GM12878 (cell line): ENCODE measurements around the gene CKLF. TPM values are rescaled to one million over a fixed set of nuclear protein-coding genes. Genes with fewer than 3 reads are reported as not detected.
A peak's percentile ranks its signal among the peaks of the same experiment; 100 is the strongest.

Source experiments
- BMI1 ChIP-seq: fragments of 450-650 bp; IDR thresholded peaks from 2 replicates; pipeline ENCODE4 v1.6.1; 2016; ENCODE audit warnings: mild to moderate bottlenecking, moderate library complexity, borderline replicate concordance
- EP300 ChIP-seq, 2 experiments: fragments of 150-350 bp in 1 of 2; IDR thresholded peaks; 2 replicates each; pipeline ENCODE4 v1.6.1; 2011 to 2012; ENCODE audit warnings: low read depth in 2 of 2, low read length in 2 of 2, borderline replicate concordance in 1 of 2, improper control_type of control experiment in 1 of 2, inconsistent platforms in 1 of 2; ENCODE audit not compliant: control insufficient read depth in 1 of 2
- GATAD2B ChIP-seq: fragments of 450-650 bp; conservative IDR thresholded peaks from 2 replicates; pipeline ENCODE4 v1.6.1; 2017; ENCODE audit warnings: low read depth, mild to moderate bottlenecking, moderate library complexity
- HSF1 ChIP-seq: fragments of 150-350 bp; IDR thresholded peaks from 2 replicates; pipeline ENCODE4 v1.6.1; 2014; ENCODE audit warnings: mild to moderate bottlenecking, low read depth, low read length
- KDM1A ChIP-seq: fragments of 200-600 bp; sonication (generic); IDR thresholded peaks from 2 replicates; pipeline ENCODE4 v1.6.1; 2016; ENCODE audit warnings: borderline replicate concordance
- LARP7 ChIP-seq: fragments of 450-650 bp; IDR thresholded peaks from 2 replicates; pipeline ENCODE4 v1.6.1; 2017; ENCODE audit warnings: mild to moderate bottlenecking
- NBN ChIP-seq: fragments of 450-650 bp; IDR thresholded peaks from 2 replicates; pipeline ENCODE4 v1.6.1; 2016
- NR2F1 ChIP-seq: fragments of 450-650 bp; conservative IDR thresholded peaks from 2 replicates; pipeline ENCODE4 v1.6.1; 2017; ENCODE audit warnings: mild to moderate bottlenecking
- PAX8 ChIP-seq: fragments of 450-650 bp; IDR thresholded peaks from 2 replicates; pipeline ENCODE4 v1.6.1; 2017; ENCODE audit warnings: mild to moderate bottlenecking, moderate library complexity
- SIX5 ChIP-seq: IDR thresholded peaks from 2 replicates; pipeline ENCODE4 v1.6.1; 2011; ENCODE audit warnings: mild to moderate bottlenecking, low read depth, low read length, moderate library complexity; ENCODE audit not compliant: severe bottlenecking
- SMAD5 ChIP-seq: IDR thresholded peaks from 2 replicates; pipeline ENCODE4 v1.6.1; 2016; ENCODE audit warnings: antibody characterized with exemption, low read depth
- SMC3 ChIP-seq: IDR thresholded peaks from 2 replicates; pipeline ENCODE4 v1.6.1; 2011; ENCODE audit warnings: low read length, improper control_type of control experiment, borderline replicate concordance
- TCF3 ChIP-seq: IDR thresholded peaks from 2 replicates; pipeline ENCODE4 v1.6.1; 2012; ENCODE audit warnings: low read depth, mild to moderate bottlenecking, low read length, borderline replicate concordance; ENCODE audit not compliant: insufficient read depth
- polyA plus RNA-seq, 11 experiments: library from polyadenylated mRNA; depleted of rRNA in 4 of 11; unstranded in 6 of 11; stranded (reverse) in 5 of 11; fragments of >200 nt; fragmentation: Nextera tagmentation in 4 of 11; fragmentation: Illumina TruSeq in 1 of 11; extraction: Ambion mirVana in 4 of 11; extraction: Trizol in 1 of 11; gene quantifications; 1 replicate in 1 of 11; 2 replicates in 10 of 11; pipeline versions ENCODE4 v1.2.1 to v1.2.3, GENCODE V29; 2011 to 2016; ENCODE audit warnings: inconsistent platforms in 2 of 11, missing spikeins in 2 of 11, low read depth in 1 of 11
- total RNA-seq, 4 experiments: library from RNA; depleted of rRNA in 3 of 4; stranded (reverse); fragments of >200 nt in 3 of 4; fragmentation: Illumina TruSeq in 1 of 4; extraction: Trizol in 1 of 4; gene quantifications; 2 replicates each; pipeline versions ENCODE4 v1.2.1 to v1.2.3, GENCODE V29; 2013 to 2021
- TF ChIP-seq, protein P1 (sequence below): IDR thresholded peaks from 2 replicates; pipeline ENCODE4 v1.6.1; 2012; ENCODE audit warnings: low read length, inconsistent platforms
- TF ChIP-seq, protein P2 (sequence below): fragments of 450-650 bp; formaldehyde crosslinking; IDR thresholded peaks from 2 replicates; pipeline ENCODE4 v1.4.0; 2020; ENCODE audit warnings: mild to moderate bottlenecking, moderate library complexity
- TF ChIP-seq, protein P3 (sequence below): fragments of 450-650 bp; IDR thresholded peaks from 2 replicates; pipeline ENCODE4 v1.6.1; 2017; ENCODE audit warnings: mild to moderate bottlenecking, low read depth, inconsistent platforms; ENCODE audit not compliant: poor library complexity, severe bottlenecking
- TF ChIP-seq, protein P4 (sequence below): fragments of 450-650 bp; IDR thresholded peaks from 2 replicates; pipeline ENCODE4 v1.6.1; 2017; ENCODE audit warnings: borderline replicate concordance

Gene CKLF
- total and polyA plus RNA-seq, 10 of the 15 experiments (the other 5 are each of a cell fraction or from before 2014, with no cell fraction given): 40.8 to 193 (median 109) TPM

- TF ChIP-seq, protein P1, sequence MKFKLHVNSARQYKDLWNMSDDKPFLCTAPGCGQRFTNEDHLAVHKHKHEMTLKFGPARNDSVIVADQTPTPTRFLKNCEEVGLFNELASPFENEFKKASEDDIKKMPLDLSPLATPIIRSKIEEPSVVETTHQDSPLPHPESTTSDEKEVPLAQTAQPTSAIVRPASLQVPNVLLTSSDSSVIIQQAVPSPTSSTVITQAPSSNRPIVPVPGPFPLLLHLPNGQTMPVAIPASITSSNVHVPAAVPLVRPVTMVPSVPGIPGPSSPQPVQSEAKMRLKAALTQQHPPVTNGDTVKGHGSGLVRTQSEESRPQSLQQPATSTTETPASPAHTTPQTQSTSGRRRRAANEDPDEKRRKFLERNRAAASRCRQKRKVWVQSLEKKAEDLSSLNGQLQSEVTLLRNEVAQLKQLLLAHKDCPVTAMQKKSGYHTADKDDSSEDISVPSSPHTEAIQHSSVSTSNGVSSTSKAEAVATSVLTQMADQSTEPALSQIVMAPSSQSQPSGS: no peak
- peak; percentile 60 for TF ChIP-seq LARP7
- no peak for TF ChIP-seq KDM1A
- TF ChIP-seq SMC3: no peak
- TF ChIP-seq GATAD2B: peak; percentile 90
- peak; percentile 59 for TF ChIP-seq NR2F1
- TF ChIP-seq, protein P2, sequence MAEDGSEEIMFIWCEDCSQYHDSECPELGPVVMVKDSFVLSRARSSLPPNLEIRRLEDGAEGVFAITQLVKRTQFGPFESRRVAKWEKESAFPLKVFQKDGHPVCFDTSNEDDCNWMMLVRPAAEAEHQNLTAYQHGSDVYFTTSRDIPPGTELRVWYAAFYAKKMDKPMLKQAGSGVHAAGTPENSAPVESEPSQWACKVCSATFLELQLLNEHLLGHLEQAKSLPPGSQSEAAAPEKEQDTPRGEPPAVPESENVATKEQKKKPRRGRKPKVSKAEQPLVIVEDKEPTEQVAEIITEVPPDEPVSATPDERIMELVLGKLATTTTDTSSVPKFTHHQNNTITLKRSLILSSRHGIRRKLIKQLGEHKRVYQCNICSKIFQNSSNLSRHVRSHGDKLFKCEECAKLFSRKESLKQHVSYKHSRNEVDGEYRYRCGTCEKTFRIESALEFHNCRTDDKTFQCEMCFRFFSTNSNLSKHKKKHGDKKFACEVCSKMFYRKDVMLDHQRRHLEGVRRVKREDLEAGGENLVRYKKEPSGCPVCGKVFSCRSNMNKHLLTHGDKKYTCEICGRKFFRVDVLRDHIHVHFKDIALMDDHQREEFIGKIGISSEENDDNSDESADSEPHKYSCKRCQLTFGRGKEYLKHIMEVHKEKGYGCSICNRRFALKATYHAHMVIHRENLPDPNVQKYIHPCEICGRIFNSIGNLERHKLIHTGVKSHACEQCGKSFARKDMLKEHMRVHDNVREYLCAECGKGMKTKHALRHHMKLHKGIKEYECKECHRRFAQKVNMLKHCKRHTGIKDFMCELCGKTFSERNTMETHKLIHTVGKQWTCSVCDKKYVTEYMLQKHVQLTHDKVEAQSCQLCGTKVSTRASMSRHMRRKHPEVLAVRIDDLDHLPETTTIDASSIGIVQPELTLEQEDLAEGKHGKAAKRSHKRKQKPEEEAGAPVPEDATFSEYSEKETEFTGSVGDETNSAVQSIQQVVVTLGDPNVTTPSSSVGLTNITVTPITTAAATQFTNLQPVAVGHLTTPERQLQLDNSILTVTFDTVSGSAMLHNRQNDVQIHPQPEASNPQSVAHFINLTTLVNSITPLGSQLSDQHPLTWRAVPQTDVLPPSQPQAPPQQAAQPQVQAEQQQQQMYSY (CRISPR knock-in tag): no peak
- TF ChIP-seq NBN: peak; percentile 72
- TF ChIP-seq EP300 (IDR thresholded peaks at IDR 0.05; ENCODE audit: borderline replicate concordance in 1 of 2, control insufficient read depth in 1 of 2, low read depth in 2 of 2, low read length in 2 of 2): no peak
- TF ChIP-seq SMAD5: no peak
- 0 out of 2 replicates have a peak, but pooled peaks have one; percentile 49 for TF ChIP-seq TCF3
- TF ChIP-seq, protein P3, sequence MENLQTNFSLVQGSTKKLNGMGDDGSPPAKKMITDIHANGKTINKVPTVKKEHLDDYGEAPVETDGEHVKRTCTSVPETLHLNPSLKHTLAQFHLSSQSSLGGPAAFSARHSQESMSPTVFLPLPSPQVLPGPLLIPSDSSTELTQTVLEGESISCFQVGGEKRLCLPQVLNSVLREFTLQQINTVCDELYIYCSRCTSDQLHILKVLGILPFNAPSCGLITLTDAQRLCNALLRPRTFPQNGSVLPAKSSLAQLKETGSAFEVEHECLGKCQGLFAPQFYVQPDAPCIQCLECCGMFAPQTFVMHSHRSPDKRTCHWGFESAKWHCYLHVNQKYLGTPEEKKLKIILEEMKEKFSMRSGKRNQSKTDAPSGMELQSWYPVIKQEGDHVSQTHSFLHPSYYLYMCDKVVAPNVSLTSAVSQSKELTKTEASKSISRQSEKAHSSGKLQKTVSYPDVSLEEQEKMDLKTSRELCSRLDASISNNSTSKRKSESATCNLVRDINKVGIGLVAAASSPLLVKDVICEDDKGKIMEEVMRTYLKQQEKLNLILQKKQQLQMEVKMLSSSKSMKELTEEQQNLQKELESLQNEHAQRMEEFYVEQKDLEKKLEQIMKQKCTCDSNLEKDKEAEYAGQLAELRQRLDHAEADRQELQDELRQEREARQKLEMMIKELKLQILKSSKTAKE: no peak
- TF ChIP-seq BMI1: no peak
- no peak for TF ChIP-seq PAX8
- TF ChIP-seq, protein P4, sequence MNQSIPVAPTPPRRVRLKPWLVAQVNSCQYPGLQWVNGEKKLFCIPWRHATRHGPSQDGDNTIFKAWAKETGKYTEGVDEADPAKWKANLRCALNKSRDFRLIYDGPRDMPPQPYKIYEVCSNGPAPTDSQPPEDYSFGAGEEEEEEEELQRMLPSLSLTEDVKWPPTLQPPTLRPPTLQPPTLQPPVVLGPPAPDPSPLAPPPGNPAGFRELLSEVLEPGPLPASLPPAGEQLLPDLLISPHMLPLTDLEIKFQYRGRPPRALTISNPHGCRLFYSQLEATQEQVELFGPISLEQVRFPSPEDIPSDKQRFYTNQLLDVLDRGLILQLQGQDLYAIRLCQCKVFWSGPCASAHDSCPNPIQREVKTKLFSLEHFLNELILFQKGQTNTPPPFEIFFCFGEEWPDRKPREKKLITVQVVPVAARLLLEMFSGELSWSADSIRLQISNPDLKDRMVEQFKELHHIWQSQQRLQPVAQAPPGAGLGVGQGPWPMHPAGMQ: peak; percentile 27; the same call in 1 of the 2 replicates
- TF ChIP-seq SIX5: no peak
- no peak for TF ChIP-seq HSF1
These were observed 2.9 kb upstream of the CKLF start, which contains the start of gene TK2 (continued) for GRCh38 chr16:66549284-66550131.
